GM21717 (cell line): ENCODE data around the gene LAYN.

ENCODE experiments used
- ATAC-seq: cut with Tn5 transposase; IDR thresholded peaks from one replicate; pipeline ENCODE4 v1.9.1; 2021; ENCODE audit warnings: mild to moderate bottlenecking, moderate library complexity; ENCODE audit not compliant: unreplicated experiment

The LAYN gene

DNA sequence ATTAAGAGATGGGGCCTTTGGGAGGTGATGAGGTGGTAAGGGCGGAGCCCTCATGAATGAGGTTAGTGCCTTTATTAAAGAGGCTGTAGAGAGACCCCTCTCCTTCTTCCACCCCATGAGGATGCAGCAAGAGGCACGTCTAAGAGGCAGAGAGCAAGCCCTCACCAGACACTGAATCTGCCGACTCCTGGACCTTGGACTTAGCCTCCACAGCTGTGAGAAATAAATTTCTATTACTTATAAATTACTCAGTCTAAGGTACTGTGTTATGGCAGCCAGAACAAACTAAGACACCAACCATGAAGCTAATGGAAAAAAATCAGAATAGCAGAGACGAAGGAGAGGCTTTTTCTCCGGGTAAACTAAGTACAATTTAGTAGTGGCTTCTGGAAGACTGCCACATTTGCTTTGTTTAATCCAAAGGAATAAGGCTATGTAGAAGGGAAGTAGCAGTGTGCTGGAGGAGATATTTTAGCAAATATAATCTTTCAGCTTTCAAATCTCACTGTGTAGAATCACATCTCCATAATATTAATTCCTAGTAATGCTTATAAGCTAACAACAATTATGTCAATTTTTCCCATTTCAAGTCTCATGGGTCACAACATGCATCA is 49.5 kb downstream of the LAYN start:
- no peak for ATAC-seq

DNA sequence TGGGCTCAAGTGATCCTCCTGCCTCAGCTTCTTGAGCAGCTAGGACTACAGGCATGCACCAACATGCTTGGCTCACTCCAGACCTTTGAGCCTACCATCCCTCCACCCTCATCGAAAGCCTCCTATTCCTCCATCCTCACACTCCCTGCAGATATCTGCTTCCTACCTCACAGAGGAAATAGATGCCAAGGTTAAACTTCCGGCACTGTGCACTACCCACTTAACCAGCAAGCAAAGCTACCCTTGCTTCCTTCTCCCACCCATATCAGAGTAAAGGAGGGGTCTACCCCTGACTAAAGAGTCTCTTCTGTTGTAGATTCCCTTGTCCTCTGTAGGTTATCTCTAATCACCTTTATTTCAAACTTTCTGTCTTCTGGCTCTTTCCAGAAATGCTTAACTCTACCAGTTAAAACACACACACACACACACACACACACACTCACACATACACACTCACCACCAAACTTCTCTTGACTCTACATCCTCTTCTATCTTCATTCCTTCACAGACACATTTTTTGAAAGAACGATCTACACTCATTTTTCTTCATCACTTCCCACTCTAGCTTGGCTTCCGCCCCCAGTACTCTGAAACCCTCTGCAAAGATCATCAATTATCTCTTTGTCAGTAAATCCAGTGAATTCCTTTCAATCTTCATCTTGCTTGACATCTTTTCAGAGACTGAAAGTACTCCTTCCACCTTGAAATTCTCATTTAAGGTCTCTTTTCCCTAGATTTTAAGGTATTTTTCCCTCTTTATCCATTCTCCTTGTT is 50.9 kb downstream of the LAYN start:
- ATAC-seq: no peak

DNA sequence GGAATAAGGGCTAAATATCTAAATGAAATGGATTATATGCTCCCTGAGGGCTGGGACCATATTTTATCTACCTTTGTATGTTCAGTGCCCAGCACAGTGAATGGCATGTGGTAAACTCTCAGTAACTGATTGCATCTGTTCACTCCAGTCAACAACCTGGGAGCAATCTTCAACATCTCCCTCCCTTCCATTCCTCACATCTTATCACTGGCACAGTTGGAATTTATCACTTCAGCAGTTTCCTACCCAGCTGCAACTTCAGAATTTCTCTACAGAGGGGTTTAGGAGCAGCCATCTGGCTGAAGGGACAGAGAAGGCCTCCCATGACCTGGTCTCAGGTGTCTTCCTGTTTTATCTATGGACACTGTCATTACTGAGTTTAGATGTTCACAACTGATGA is 52.0 kb downstream of the LAYN start:
- ATAC-seq: no peak

DNA sequence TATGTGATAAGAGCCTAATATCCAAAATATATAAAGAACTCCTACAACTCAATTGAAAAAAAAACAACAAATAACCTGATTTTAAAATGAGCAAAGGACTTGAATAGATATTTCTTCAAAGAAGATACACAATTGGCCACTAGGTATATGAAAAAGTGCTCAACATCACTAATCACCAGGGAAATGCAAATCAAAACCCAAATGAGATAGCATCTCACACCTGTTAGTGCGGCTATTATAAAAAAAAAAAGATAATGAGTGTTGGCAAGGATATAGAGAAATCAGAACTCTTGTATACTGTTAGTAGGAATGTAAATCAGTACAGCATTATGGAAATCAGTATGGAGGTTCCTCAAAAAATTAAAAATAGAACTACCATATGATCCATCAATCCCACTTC is 55.8 kb downstream of the LAYN start:
- ATAC-seq: no peak

DNA sequence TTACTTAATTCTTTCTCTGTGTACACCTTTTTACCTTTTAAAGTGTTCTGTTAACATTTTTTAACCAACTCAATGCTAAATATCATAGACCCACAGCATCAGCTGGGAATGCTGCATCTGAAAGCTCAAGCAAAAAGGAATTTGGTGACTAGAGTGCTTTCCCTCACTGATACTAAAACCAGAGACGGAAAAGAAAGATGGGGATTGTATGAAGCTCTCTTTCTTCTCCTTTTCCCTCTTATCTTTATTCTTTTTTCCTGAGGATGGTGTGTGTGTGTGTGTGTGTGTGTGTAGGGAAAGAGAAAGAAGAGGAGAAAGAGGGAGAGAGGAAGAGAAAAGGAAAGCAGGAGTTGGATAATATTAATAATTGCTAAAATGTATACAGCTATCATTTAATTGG is 57.6 kb downstream of the LAYN start:
- ATAC-seq: no peak

DNA sequence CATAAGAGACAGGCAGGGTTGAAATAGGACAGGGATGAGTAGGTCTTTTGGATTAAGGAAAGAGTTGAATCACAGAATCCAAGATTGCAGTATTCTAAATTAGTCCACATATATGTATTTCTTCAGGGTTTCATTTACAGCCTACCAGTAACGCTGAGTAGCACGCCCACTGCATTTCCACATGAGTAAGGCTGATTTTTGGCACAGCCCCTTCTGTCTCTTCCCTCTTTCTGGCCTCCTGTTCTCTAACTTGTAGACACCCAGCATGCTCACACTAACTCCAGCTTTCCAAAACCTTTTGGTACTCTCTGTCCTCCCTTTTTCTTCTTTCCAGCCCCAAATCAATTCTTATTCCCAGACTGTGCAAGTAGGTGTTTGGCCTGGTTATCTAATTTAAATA is 58.0 kb downstream of the LAYN start:
- ATAC-seq: no peak

DNA sequence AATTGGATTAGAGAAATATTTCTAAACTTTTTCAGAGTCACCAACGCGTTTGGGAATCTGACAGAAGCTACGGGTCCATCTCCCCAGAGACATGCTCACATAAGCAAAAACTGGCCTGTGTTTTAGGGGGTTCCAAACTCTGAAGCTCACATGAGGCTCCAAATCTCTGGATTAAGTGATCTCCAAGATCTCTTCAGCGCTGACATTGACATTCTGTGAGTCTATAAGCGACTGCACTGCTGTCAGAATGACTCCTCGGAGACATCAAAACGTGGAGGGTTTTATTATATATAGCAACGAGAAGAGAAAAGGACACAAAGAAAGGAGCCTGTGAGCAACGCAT is 61.1 kb downstream of the LAYN start:
- ATAC-seq: no peak

DNA sequence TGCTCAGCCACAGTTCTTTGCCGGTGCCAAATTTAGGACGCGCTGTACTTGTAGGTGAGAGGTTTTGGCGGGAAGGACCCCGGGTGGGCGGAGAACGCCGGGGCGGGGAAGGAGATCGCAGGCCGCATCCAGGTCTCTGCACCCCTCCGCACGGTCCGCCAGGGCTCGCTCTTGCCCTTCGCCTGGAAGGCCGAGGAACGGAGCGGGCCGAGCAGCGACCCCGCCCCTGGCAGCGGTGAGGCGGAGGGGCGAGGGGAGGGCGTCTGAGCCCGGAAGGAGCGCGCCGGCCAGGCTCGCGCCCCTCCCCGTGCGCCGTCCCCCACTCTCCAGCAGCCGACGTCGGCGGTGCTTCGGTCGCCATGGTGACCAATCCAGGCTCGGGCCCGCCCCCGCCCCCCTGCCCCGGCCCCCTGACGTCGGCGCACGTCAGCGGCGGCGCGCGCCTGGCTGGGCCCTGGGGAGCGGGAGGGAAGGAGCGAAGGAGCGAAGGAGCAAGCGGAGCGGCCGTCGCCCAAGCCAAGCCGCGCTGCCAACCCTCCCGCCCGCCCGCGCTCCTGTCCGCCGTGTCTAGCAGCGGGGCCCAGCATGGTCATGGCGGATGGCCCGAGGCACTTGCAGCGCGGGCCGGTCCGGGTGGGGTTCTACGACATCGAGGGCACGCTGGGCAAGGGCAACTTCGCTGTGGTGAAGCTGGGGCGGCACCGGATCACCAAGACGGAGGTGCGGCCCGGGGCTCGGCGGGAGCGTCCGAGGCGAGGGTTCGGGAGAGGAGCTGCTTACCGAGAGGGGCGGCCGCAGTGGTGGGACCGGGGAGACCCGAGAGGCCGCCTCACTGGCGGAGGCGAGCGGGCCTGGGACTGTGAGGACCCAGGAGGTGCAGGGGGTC is 61.7 kb downstream of the LAYN start, which contains the start of gene SIK2:
SIK2 (plus strand) TSS at position 471 of the 886 bp plus-strand sequence; CDS start at position 586, 115 bp downstream.
- peak; percentile 89 for ATAC-seq

DNA sequence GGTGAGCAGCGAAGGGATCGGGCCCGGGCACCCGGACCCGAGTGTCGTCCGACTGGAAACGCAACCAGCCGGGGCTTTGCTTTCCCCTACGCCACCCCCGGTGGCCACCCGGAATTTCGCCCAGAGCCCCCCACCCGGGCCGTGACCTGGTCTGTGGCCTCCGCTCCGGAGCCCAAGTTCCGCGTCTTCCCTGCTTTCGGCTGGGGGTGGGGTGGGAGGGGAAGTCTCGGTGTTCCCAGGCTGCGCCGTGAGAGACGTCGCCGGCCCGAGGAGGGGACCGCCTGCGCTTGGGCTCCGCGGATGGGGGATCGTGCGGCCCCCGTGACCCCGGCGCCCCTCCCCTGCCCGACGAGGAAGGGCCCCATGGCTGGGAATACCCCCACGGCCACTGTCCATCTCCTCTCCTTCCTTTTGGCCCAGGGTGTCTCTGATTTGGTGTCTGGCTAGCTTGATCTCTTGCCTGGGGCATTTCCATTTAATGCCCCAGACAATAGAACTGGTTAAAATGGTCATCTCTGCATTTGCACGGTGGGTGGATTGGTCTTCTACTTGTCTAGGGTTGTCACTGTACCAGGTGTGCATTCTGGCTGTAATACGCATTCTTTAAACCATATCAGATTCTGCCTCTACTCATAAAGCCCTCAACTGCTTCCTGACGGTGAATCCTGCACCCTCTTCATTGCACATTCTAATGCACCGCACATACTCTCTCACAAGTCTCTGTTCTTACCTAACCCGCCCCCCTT is 62.5 kb downstream of the LAYN start:
- ATAC-seq: peak; percentile 1

DNA sequence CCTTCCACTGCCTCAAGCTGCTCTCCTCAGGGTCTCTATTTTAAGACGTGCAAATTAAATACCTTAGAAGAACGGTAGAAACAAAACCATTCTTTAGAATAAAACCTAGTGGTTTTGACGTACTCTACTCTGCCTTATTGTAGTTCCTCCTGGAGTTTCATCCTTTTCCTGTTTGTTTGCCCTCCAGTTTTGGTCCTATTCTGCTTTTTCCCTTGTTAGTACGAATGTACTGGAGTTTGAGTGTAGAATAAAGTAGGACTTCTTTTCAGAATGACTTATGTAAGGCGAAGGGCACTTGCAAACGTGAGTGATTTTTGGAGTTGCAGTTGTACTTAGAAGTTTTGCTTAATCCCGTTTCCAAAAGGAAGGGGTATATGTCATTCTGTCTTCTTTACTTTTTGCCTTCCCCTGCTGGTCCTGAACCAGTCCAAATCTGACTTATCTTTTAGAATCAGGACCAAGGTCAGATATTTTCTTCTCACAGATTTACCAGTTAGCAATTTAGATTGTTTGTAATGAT is 63.2 kb downstream of the LAYN start:
- ATAC-seq: no peak

DNA sequence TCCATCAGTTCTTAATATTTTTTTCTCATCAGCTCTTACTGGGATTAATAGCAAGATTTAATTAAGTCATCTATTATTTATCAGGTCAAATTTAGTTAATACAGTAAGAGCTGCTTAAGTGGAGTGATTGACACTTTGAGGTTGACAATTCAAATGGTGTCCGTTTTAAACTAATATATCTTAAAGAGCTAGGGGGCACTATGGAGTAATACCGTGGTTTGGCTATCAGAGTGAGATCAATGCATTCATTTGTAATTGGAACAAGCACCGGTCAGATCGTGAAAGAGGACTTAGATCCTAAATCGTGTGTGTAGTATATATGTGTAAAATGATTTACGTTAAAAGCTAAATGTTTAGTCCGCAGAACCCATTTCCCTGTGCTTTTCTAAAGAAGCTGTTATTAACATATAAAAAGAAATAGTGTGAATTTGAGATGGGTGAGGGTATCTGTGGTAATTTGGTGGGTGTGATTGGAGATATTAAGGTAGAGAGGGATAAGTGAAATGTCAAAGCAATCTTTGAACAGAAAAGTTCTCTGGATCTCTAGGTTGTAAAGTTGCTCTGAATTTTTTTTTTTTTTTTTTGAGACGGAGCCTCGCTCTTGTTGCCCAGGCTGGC is 64.0 kb downstream of the LAYN start:
- no peak for ATAC-seq

DNA sequence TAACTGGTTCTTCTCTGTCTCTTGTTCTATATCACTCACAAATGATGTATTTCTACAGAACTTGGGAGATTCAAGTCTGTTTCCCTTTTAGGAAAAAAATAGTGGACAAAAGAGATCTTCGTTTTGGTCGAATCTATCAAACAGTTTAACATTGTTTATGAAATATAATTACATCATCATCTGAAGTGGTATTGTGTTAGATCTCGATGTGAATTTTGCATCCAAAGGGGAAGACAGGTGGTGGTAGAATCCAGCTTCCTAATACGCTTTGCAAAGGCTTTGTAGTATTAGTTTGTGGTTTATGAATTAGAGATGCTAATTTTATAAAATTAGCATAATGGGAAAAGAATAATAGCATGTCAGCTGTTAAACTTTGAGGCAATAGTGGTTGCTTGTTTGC is 65.2 kb downstream of the LAYN start:
- no peak for ATAC-seq

DNA sequence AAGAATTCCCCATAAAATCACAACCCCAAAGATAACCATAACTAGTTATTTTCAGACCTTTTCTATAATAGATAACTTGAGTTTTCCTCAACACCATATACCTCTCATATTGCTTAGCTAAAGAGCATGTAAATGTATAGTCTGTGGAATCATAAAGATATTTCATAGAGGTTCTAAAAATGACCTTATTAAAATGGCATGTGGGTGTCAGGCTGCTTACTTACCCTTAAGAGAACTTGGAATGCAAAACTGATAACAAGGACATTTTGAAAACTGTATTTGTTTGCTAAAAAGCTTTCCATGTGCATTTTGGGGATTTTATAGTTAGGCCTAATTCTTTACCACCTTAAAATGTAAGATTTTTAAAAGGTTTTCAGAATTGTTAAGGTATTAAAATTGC is 66.5 kb downstream of the LAYN start:
- no peak for ATAC-seq

DNA sequence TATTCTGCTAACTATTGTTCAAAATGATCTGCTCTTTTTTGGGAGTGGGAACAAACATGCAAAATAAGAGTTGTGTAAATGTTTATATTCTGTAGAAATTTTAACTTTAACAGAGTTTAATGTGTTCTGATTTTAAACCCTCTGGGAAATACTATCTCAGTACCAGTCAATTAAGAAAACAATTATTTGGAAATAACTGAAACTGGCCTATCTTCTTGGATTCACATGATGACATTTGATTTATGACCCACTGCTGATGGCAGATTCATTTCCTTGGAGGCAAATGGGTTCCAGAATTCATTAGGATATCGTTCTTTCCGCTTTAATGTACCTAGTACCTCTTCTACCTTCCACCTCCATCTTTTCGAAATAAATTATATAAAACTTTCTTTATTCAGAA is 67.2 kb downstream of the LAYN start:
- ATAC-seq: no peak
